HCT116 (cell line): Measurements from ENCODE around the gene UQCRFS1. TPM values are rescaled to one million over a fixed set of nuclear protein-coding genes. Genes with fewer than 3 reads are reported as not detected.

Experiments used
- ATAC-seq: fragments of 200-7000 bp; cut with Tn5 transposase; 2 replicates; pipeline ENCODE4 v1.9.1; 2020; ENCODE audit warnings: mild to moderate bottlenecking, moderate library complexity
- BruUV-seq: library from RNA; stranded (reverse); fragments of 400-500 nt; replicated peaks from 2 replicates; lab custom pipeline; 2021; lab: Mats Ljungman, UMichigan
- CTCF ChIA-PET: fragments of 300-600 bp; sonication (Branson Sonifier 250); formaldehyde crosslinking; loops from one replicate; lab custom pipeline; 2021; ENCODE audit warnings: antibody characterized with exemption; lab: Charles Lee
- POLR2A ChIA-PET: fragments of 300-600, 350-600 bp; sonication (Branson Sonifier 250); formaldehyde crosslinking; loops from one replicate; lab custom pipeline; 2021; ENCODE audit warnings: antibody characterized with exemption; lab: Charles Lee
- RAD21 ChIA-PET, 2 experiments: fragments of 300-600 bp; sonication (Branson Sonifier 250); formaldehyde crosslinking; loops; one replicate each; lab custom pipeline; 2023; ENCODE audit warnings: low total read pairs in 2 of 2; ENCODE audit not compliant: uncharacterized antibody in 2 of 2, unreplicated experiment in 2 of 2, low non-redundant PET in 1 of 2; lab: Charles Lee
- DNase-seq: peaks from one replicate; pipeline ENCODE4 v3.0.0-alpha.2; 2010; ENCODE audit warnings: low read depth, low spot score
- H2AFZ ChIP-seq: fragments of 200-600 bp; shearing (Covaris generic), sonication (generic); 2 replicates; pipeline ENCODE4 v1.6.1; 2017; ENCODE audit warnings: low read depth, mixed run types, mixed read lengths, antibody characterized with exemption, low read length; ENCODE audit not compliant: poor library complexity, severe bottlenecking
- H3K27ac ChIP-seq: 2 replicates; pipeline ENCODE4 v1.5.1; 2012; ENCODE audit warnings: low read depth, low read length
- H3K27me3 ChIP-seq: fragments of 200-600 bp; sonication (generic); 2 replicates; pipeline ENCODE4 v1.6.1; 2016; ENCODE audit warnings: mixed run types, low read length, mixed read lengths; ENCODE audit not compliant: insufficient read depth
- H3K36me3 ChIP-seq, 2 experiments: fragments of 200-500 bp in 1 of 2; fragments of 200-600 bp in 1 of 2; sonication (Bioruptor generic) in 1 of 2; sonication (generic) in 1 of 2; 2 replicates each; pipeline versions ENCODE4 v1.5.1 to v1.6.1; 2014 to 2016; ENCODE audit warnings: low read length in 2 of 2, inconsistent platforms in 1 of 2, mixed read lengths in 1 of 2, mixed run types in 1 of 2; ENCODE audit not compliant: insufficient read depth in 2 of 2, control insufficient read depth in 1 of 2
- H3K4me1 ChIP-seq, 2 experiments: fragments of 200-600 bp in 1 of 2; sonication (generic) in 1 of 2; 2 replicates each; pipeline versions ENCODE4 v1.5.1 to v1.6.1; 2012 to 2017; ENCODE audit warnings: low read length in 2 of 2, inconsistent platforms in 1 of 2, mild to moderate bottlenecking in 1 of 2, mixed read lengths in 1 of 2, mixed run types in 1 of 2, moderate library complexity in 1 of 2; ENCODE audit not compliant: insufficient read depth in 2 of 2, control insufficient read depth in 1 of 2
- H3K4me2 ChIP-seq: fragments of 200-600 bp; sonication (generic); 2 replicates; pipeline ENCODE4 v1.6.1; 2017; ENCODE audit warnings: mixed run types, low read length, mixed read lengths
- H3K4me3 ChIP-seq, 2 experiments: fragments of 200-600 bp in 1 of 2; sonication (generic) in 1 of 2; replicated peaks in 1 of 2; 2 replicates each; pipeline ENCODE4 v1.5.1; 2011 to 2016; ENCODE audit warnings: low read length in 2 of 2, control low read depth in 1 of 2, low read depth in 1 of 2, mild to moderate bottlenecking in 1 of 2, mixed read lengths in 1 of 2, mixed run types in 1 of 2
- H3K79me2 ChIP-seq: fragments of 200-600 bp; sonication (generic); 2 replicates; pipeline ENCODE4 v1.6.1; 2017; ENCODE audit warnings: mild to moderate bottlenecking, mixed run types, low read length, moderate library complexity, mixed read lengths; ENCODE audit not compliant: insufficient read depth
- H3K9ac ChIP-seq: fragments of 200-600 bp; sonication (generic); 2 replicates; pipeline ENCODE4 v1.6.1; 2016; ENCODE audit warnings: low read length, mixed read lengths
- H3K9me2 ChIP-seq: fragments of 200-600 bp; sonication (generic), shearing (Covaris generic); 2 replicates; pipeline ENCODE4 v1.6.1; 2017; ENCODE audit warnings: mixed run types, mild to moderate bottlenecking, moderate library complexity; ENCODE audit not compliant: insufficient read depth
- H3K9me3 ChIP-seq, 2 experiments: fragments of 200-500 bp in 1 of 2; fragments of 200-600 bp in 1 of 2; sonication (Bioruptor generic) in 1 of 2; sonication (generic) in 1 of 2; 2 replicates each; pipeline ENCODE4 v1.6.1; 2014 to 2017; ENCODE audit warnings: low read length in 2 of 2, mixed read lengths in 2 of 2, inconsistent platforms in 1 of 2, low read depth in 1 of 2, mild to moderate bottlenecking in 1 of 2, mixed run types in 1 of 2, moderate library complexity in 1 of 2; ENCODE audit not compliant: control insufficient read depth in 1 of 2, insufficient read depth in 1 of 2
- H4K20me1 ChIP-seq: fragments of 200-600 bp; sonication (generic), shearing (Covaris generic); 2 replicates; pipeline ENCODE4 v1.6.1; 2017; ENCODE audit warnings: mixed run types, mild to moderate bottlenecking, moderate library complexity; ENCODE audit not compliant: insufficient read depth
- CBX3 ChIP-seq: IDR thresholded peaks from 2 replicates; pipeline ENCODE4 v1.6.1; 2012; ENCODE audit warnings: low read depth
- CEBPB ChIP-seq: IDR thresholded peaks from 2 replicates; pipeline ENCODE4 v1.6.1; 2012; ENCODE audit warnings: low read depth
- CTCF ChIP-seq, 3 experiments: fragments of 200-600 bp in 1 of 3; sonication (generic) in 1 of 3; IDR thresholded peaks in 2 of 3; conservative IDR thresholded peaks in 1 of 3; 2 replicates each; pipeline ENCODE4 v1.5.1; 2012 to 2017; ENCODE audit warnings: low read depth in 2 of 3, low read length in 2 of 3, antibody characterized with exemption in 1 of 3, borderline replicate concordance in 1 of 3, control low read depth in 1 of 3, mild to moderate bottlenecking in 1 of 3, mixed read lengths in 1 of 3, mixed run types in 1 of 3, moderate library complexity in 1 of 3; ENCODE audit not compliant: insufficient read depth in 1 of 3
- EZH2phosphoT487 ChIP-seq: fragments of 200-600 bp; IDR thresholded peaks from 2 replicates; pipeline ENCODE4 v1.6.1; 2018; ENCODE audit warnings: antibody characterized with exemption, borderline replicate concordance
- FOSL1 ChIP-seq: IDR thresholded peaks from 2 replicates; pipeline ENCODE4 v1.6.1; 2012; ENCODE audit warnings: low read depth
- JUND ChIP-seq: IDR thresholded peaks from 2 replicates; pipeline ENCODE4 v1.6.1; 2012
- POLR2AphosphoS5 ChIP-seq: IDR thresholded peaks from 2 replicates; pipeline ENCODE4 v1.6.1; 2011; ENCODE audit warnings: mild to moderate bottlenecking, low read depth, low read length, moderate library complexity
- RAD21 ChIP-seq: IDR thresholded peaks from 2 replicates; pipeline ENCODE4 v1.6.1; 2012; ENCODE audit warnings: low read depth, mild to moderate bottlenecking
- SP1 ChIP-seq: IDR thresholded peaks from 2 replicates; pipeline ENCODE4 v1.6.1; 2012; ENCODE audit warnings: low read depth
- SRF ChIP-seq: IDR thresholded peaks from 2 replicates; pipeline ENCODE4 v1.6.1; 2012; ENCODE audit warnings: low read depth
- ZNF274 ChIP-seq: fragments of 200-500 bp; sonication (Bioruptor generic); IDR thresholded peaks from 2 replicates; pipeline ENCODE4 v1.6.1; 2014; ENCODE audit warnings: mild to moderate bottlenecking, low read depth, low read length, inconsistent platforms
- intact Hi-C: fragments of 100-400 bp; cut with micrococcal nuclease; formaldehyde crosslinking; loops from 2 replicates; pipeline ENCODE4 v1.10.0; 2022
- total RNA-seq: library from RNA; stranded (reverse); gene quantifications from one replicate; pipeline ENCODE4 v1.2.1, GENCODE V29; 2021; ENCODE audit not compliant: unreplicated experiment

UQCRFS1 gene
- total RNA-seq, 1 experiment from 2014 or later, result 45.8 TPM

- TF ChIP-seq FOSL1, result no peak
- TF ChIP-seq SP1, result no peak
Measured at GRCh38 chr19:29191005-29191404, 21.9 kb downstream of the UQCRFS1 start (continued).

GRCh38 chr19:29189033-29189360 lies 24.0 kb downstream of the UQCRFS1 start:
- Histone ChIP-seq H3K9ac (no peak overlapping the region), H3K27me3 (0 out of 2 replicates have a peak, but pooled peaks cover 4% of the 10 kb centered on the region), H3K36me3 (no peaks in the 10 kb centered on the region), H2AFZ (no peak overlapping the region), H3K4me3 (no peak overlapping the region), H3K4me2 (no peak overlapping the region), H3K79me2 (no peaks in the 10 kb centered on the region), H3K4me1 (no peaks in the 10 kb centered on the region), H3K9me3 (no peaks in the 10 kb centered on the region), H4K20me1 (no peaks in the 10 kb centered on the region), H3K9me2 (no peaks in the 10 kb centered on the region), H3K27ac (no peak overlapping the region)
- ChIA-PET CTCF (no interaction called here), RAD21 (no interaction called here), POLR2A (no interaction called here)
- no peak for DNase-seq
- no peak for ATAC-seq
- TF ChIP-seq FOSL1 (no peak), ZNF274 (no peak), RAD21 (no peak), CBX3 (no peak), SP1 (no peak), CEBPB (no peak), JUND (no peak), POLR2AphosphoS5 (no peak), EZH2phosphoT487 (no peak)
- intact Hi-C loops, result no loop called here
- BruUV-seq, result no TSS peak

- Histone ChIP-seq H3K4me3 (no peak overlapping the region), H3K79me2 (no peaks in the 10 kb centered on the region), H3K4me2 (no peak overlapping the region), H3K9me2 (no peaks in the 10 kb centered on the region), H3K9me3 (no peaks in the 10 kb centered on the region), H2AFZ (no peak overlapping the region), H3K27ac (no peak overlapping the region), H3K27me3 (0 out of 2 replicates have a peak, but pooled peaks cover 4% of the 10 kb centered on the region), H3K36me3 (no peaks in the 10 kb centered on the region), H3K9ac (no peak overlapping the region), H3K4me1 (no peaks in the 10 kb centered on the region), H4K20me1 (no peaks in the 10 kb centered on the region)
- RAD21 ChIA-PET, result no interaction called here
- POLR2A ChIA-PET, result no interaction called here
- no peak for ATAC-seq
- DNase-seq, result no peak
- intact Hi-C loops, result no loop called here
- no TSS peak for BruUV-seq
- TF ChIP-seq CTCF (IDR thresholded peaks at IDR 0.05 in 2 of 3, conservative IDR thresholded peaks at IDR 0.05 in 1 of 3; ENCODE audit: borderline replicate concordance in 1 of 3, insufficient read depth in 1 of 3, low read depth in 2 of 3, low read length in 2 of 3) (no peak), SRF (no peak)
- CTCF ChIA-PET, result no interaction called here
Measured at GRCh38 chr19:29188289-29189032, 24.5 kb downstream of the UQCRFS1 start.
